MM.1S (cell line): Measurements from ENCODE around the gene MACROD2.

Source experiments
- CTCF ChIP-seq: fragments of 300-600 bp; sonication (generic); IDR thresholded peaks from 2 replicates; pipeline ENCODE4 v1.5.1; 2016; ENCODE audit warnings: antibody characterized with exemption, low read length, mixed read lengths
- EZH2phosphoT487 ChIP-seq: fragments of 300-600 bp; sonication (generic); IDR thresholded peaks from 2 replicates; pipeline ENCODE4 v1.6.1; 2018; ENCODE audit warnings: antibody characterized with exemption, low read length

GRCh38 chr20:15835811-15836210 is 1840.5 kb downstream of the MACROD2 start:
- no peak for TF ChIP-seq CTCF
- TF ChIP-seq EZH2phosphoT487: no peak
